Activated effector memory CD4-positive, alpha-beta T cell treated with Interleukin-2 at 50 U/mL for 16 hours (primary cell): ENCODE data around the gene AATK.
"Not testable (repeated sequence)": the region's sequence is repeated elsewhere in the genome, so short reads cannot be mapped to it uniquely, and the experiment has no call there.

Source experiments
- DNase-seq: peaks from one replicate; pipeline ENCODE4 v3.0.0-alpha.2; 2020

The AATK gene

GRCh38 chr17:81161536-81161935 is 4.5 kb downstream of the AATK start:
- DNase-seq, result no peak

- DNase-seq, result no peak
These were observed 5.1 kb downstream of the AATK start for GRCh38 chr17:81160747-81161453.

GRCh38 chr17:81160306-81160705 is 5.7 kb downstream of the AATK start:
- no peak for DNase-seq

GRCh38 chr17:81159611-81160265 is 6.3 kb downstream of the AATK start:
- no peak for DNase-seq

- DNase-seq, result no peak
These were observed 7.1 kb downstream of the AATK start for GRCh38 chr17:81158688-81159590.

- DNase-seq, result no peak
These were observed 8.0 kb downstream of the AATK start for GRCh38 chr17:81157848-81158687.

- no peak for DNase-seq
These were observed 8.9 kb downstream of the AATK start for GRCh38 chr17:81156866-81157805.

GRCh38 chr17:81154961-81155360 is 11.1 kb downstream of the AATK start:
- DNase-seq, result no peak

- DNase-seq, result not testable (repeated sequence)
These were observed 12.0 kb downstream of the AATK start for GRCh38 chr17:81154016-81154415.

GRCh38 chr17:81153340-81153803 is 12.6 kb downstream of the AATK start:
- no peak for DNase-seq

GRCh38 chr17:81152288-81152828 is 13.7 kb downstream of the AATK start:
- DNase-seq, result no peak

GRCh38 chr17:81151278-81151677 is 14.7 kb downstream of the AATK start:
- DNase-seq, result no peak

GRCh38 chr17:81150377-81151077 is 15.5 kb downstream of the AATK start:
- DNase-seq, result no peak

GRCh38 chr17:81148986-81149533 is 17.0 kb downstream of the AATK start:
- no peak for DNase-seq

GRCh38 chr17:81148571-81148970 is 17.4 kb downstream of the AATK start:
- no peak for DNase-seq

GRCh38 chr17:81147701-81148100 is 18.3 kb downstream of the AATK start:
- no peak for DNase-seq

GRCh38 chr17:81146208-81146607 is 19.8 kb downstream of the AATK start:
- DNase-seq, result not testable (repeated sequence)

GRCh38 chr17:81144423-81144781 is 21.6 kb downstream of the AATK start:
- no peak for DNase-seq

GRCh38 chr17:81143717-81144422 is 22.2 kb downstream of the AATK start:
- no peak for DNase-seq

- no peak for DNase-seq
These were observed 22.9 kb downstream of the AATK start for GRCh38 chr17:81143200-81143527.
